Esophagus squamous epithelium (tissue), 5 donors: ENCODE data around the gene IL1A. TPM values are rescaled to one million over a fixed set of nuclear protein-coding genes. Genes with fewer than 3 reads are reported as not detected.

Source experiments
- DNase-seq: peaks from one replicate; lab custom pipeline; 2025; lab: John Stamatoyannopoulos, UW
- H3K27ac ChIP-seq, 4 donors: fragments of 200-600 bp; sonication (generic); one replicate each; pipeline ENCODE4 v1.5.1; 2016 to 2019; ENCODE audit warnings: mild to moderate bottlenecking in 1 of 4
- H3K27me3 ChIP-seq, 4 donors: fragments of 200-600 bp; sonication (generic); 1 replicate in 3 of 4; 2 replicates in 1 of 4; pipeline versions ENCODE4 v1.5.1 to v1.6.0; 2017 to 2021; ENCODE audit warnings: antibody characterized with exemption in 1 of 4
- H3K36me3 ChIP-seq, 3 donors: fragments of 200-600 bp; sonication (generic); one replicate each; pipeline ENCODE4 v1.5.1; 2016 to 2019
- H3K4me1 ChIP-seq, 3 donors: fragments of 200-600 bp; sonication (generic); one replicate each; pipeline ENCODE4 v1.5.1; 2017 to 2019
- H3K4me3 ChIP-seq, 4 donors: fragments of 200-600 bp; sonication (generic); 1 replicate in 3 of 4; 2 replicates in 1 of 4; pipeline ENCODE4 v1.5.1; 2016 to 2019; ENCODE audit warnings: mild to moderate bottlenecking in 2 of 4, moderate library complexity in 1 of 4
- H3K9me3 ChIP-seq, 3 donors: fragments of 200-600 bp; sonication (generic); one replicate each; pipeline ENCODE4 v1.5.1; 2016 to 2019
- POLR2A ChIP-seq, 4 donors: fragments of 450-650 bp; IDR thresholded peaks; one replicate each; pipeline ENCODE4 v1.6.1; 2017; ENCODE audit warnings: antibody characterized with exemption in 4 of 4, mild to moderate bottlenecking in 4 of 4, moderate library complexity in 3 of 4
- WGBS, 2 donors: methylation state at CpG; one replicate each; pipeline ENCODE4 v1.1.5; 2018; 5-methylcytosine and 5-hydroxymethylcytosine counted together
- intact Hi-C: fragments of 100-400 bp; cut with DNase I; formaldehyde crosslinking; loops from one replicate; pipeline ENCODE4 v1.15.0; 2022
- total RNA-seq, 4 donors: library from RNA; depleted of rRNA; stranded (reverse); fragments of >200 nt; gene quantifications; one replicate each; pipeline ENCODE4 v1.1.0, GENCODE V29; 2016
- TF ChIP-seq, protein P1 (sequence below), 6 experiments: fragments of 450-650 bp in 4 of 6; fragments of 200-600 bp in 2 of 6; sonication (generic) in 2 of 6; IDR thresholded peaks; one replicate each; pipeline ENCODE4 v1.5.1; 2016 to 2019; ENCODE audit warnings: antibody characterized with exemption in 6 of 6, mild to moderate bottlenecking in 4 of 6, moderate library complexity in 4 of 6
- donor health status: DM: yes; HTN: yes; CAD: no.

Gene IL1A
- total RNA-seq, 4 donors from 2014 or later = 0.53 to 37.4 (median 4.3) TPM

DNA sequence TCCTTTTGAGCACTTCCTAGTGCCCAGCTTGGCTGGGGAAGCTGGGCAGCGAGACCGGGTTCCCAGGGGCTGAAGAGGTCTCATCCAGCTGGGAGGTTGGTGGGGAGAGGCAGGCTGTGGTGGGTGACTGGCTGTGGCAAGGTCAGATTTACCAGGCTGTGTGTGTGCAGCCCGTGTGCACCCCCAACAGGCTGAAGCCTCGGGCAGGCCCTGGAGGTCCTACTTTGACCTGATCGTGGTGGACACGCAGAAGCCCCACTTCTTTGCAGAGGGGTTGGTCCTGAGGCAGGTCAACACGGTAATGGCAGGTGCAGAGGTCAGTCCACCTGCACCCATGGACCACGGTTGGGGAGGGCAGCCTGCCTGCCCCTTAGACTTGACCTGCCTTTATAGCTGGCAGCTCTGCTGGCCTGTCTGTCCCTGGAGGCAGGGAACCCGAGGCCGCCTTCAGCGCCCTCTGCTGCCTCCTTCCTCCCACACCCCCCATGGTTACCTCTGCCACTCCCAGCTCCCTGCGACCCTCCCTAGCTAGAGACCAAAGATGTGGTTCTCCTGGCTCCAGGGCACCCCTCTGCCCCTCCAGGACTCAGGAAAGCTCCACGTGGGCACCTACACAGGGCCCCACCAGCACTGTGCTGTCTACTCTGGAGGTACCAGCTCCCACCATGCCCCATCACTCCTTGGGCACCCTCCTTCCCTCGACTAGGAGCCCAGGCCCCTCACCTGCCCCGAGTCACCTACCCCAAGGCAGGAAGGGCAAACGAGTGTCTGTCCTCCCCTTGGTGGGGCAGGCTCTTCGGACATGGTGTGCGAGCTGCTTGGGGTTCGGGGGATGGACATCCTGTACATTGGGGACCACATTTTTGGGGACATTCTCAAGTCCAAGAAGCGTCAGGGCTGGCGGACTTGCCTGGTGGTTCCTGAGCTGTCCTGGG, 59.4 kb downstream of the IL1A start:
- intact Hi-C loops = loop anchor here (5.0 kb wide), 1 partner anchor 123 kb away; no protein-coding TSS in a partner anchor
- DNase-seq = no peak
- WGBS, 2 donors = 60 to 85% methylated on average over 6 to 13 of the region's 21 CpGs
- TF ChIP-seq, protein P1, sequence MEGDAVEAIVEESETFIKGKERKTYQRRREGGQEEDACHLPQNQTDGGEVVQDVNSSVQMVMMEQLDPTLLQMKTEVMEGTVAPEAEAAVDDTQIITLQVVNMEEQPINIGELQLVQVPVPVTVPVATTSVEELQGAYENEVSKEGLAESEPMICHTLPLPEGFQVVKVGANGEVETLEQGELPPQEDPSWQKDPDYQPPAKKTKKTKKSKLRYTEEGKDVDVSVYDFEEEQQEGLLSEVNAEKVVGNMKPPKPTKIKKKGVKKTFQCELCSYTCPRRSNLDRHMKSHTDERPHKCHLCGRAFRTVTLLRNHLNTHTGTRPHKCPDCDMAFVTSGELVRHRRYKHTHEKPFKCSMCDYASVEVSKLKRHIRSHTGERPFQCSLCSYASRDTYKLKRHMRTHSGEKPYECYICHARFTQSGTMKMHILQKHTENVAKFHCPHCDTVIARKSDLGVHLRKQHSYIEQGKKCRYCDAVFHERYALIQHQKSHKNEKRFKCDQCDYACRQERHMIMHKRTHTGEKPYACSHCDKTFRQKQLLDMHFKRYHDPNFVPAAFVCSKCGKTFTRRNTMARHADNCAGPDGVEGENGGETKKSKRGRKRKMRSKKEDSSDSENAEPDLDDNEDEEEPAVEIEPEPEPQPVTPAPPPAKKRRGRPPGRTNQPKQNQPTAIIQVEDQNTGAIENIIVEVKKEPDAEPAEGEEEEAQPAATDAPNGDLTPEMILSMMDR (IDR thresholded peaks at IDR 0.05) = peak in 2 of 6 experiments; percentile 8 to 29
- TF ChIP-seq POLR2A (IDR thresholded peaks at IDR 0.05) = no peak
- Histone ChIP-seq H3K4me1 (peaks cover 0 to 11% (median 4%) of the 10 kb centered on the region in 3 donors), H3K4me3 (no peak overlapping the region), H3K27me3 (no peaks in the 10 kb centered on the region), H3K27ac (no peak overlapping the region), H3K36me3 (no peaks in the 10 kb centered on the region), H3K9me3 (no peaks in the 10 kb centered on the region)

DNA sequence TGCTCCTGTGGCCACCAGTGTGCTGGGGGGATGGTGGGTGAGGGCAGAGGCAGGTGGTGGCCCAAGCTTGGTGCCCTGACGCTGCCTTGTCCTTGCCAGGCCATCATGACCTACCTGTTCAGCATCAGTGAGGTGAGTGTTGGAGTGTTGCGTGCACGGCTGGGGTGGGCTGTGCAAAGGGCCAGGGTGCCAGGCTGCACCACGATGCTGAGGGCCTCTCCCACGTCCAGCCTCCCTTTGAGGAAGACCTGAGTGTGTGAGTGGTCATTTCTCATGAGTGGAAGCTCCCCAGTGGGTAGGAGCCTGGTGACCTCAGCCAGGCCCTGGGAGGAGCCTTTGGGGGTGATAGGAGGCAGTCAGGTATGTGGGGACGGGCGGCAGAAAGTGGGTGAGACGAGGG, 60.3 kb downstream of the IL1A start:
- DNase-seq = no peak
- WGBS, 2 donors = 84 to 100% methylated on average over 3 to 8 of the region's 8 CpGs

More for the DNA sequence above, 60.3 kb downstream of the IL1A start:
- H3K36me3 ChIP-seq = no peaks in the 10 kb centered on the region
- intact Hi-C loops = no loop called here
- TF ChIP-seq, protein P1 (IDR thresholded peaks at IDR 0.05) = no peak
- TF ChIP-seq POLR2A (IDR thresholded peaks at IDR 0.05) = no peak
- peaks cover 0 to 11% (median 4%) of the 10 kb centered on the region in 3 donors for H3K4me1 ChIP-seq
- H3K9me3 ChIP-seq = no peaks in the 10 kb centered on the region
- no peak overlapping the region for H3K4me3 ChIP-seq
- H3K27ac ChIP-seq = no peak overlapping the region
- H3K27me3 ChIP-seq = no peaks in the 10 kb centered on the region

Other genes with a start within 250 kb of the IL1A start
- 10 to 100 TPM; 16.7 to 31.3 (median 21.1) TPM for gene POLR1B, start 242.0 kb downstream of the IL1A start, total RNA-seq
- 10 to 100 TPM; 16.6 to 31.2 (median 18.4) TPM for gene CHCHD5, start 199.9 kb downstream of the IL1A start, total RNA-seq
- gene SLC20A1, start 138.6 kb downstream of the IL1A start, total RNA-seq = 10 to 100 TPM in 3 of 4 donors, 1 to 10 TPM in 1; 9.4 to 26.9 (median 21.5) TPM
- gene NT5DC4, start 63.5 kb downstream of the IL1A start, total RNA-seq = not detected
- gene CKAP2L, start 19.9 kb downstream of the IL1A start, total RNA-seq = 10 to 100 TPM in 1 of 4 donors, 1 to 10 TPM in 3; 4.3 to 14.4 (median 6.7) TPM
- gene IL1B, start 52.3 kb upstream of the IL1A start, total RNA-seq = 10 to 100 TPM in 1 of 4 donors, 1 to 10 TPM in 3; 1.3 to 16.5 (median 4.4) TPM
- 1 to 10 TPM in 1 of 4 donors, not detected in 3; 1.3 TPM for gene IL37, start 126.7 kb upstream of the IL1A start, total RNA-seq
- gene IL36G, start 193.5 kb upstream of the IL1A start, total RNA-seq = 100 to 1,000 TPM in 1 of 4 donors, 1 to 10 TPM in 2, not detected in 1; 7.3 to 223 (median 7.7) TPM
- gene IL36A, start 221.0 kb upstream of the IL1A start, total RNA-seq = 100 to 1,000 TPM in 3 of 4 donors, 10 to 100 TPM in 1; 54.9 to 254 (median 207) TPM